LNCaP clone FGC (cell line): ENCODE data around the gene GPD1L.
"Not testable (repeated sequence)": the region's sequence is repeated elsewhere in the genome, so short reads cannot be mapped to it uniquely, and the experiment has no call there.

Source experiments
- DNase-seq: peaks from one replicate; pipeline ENCODE4 v3.0.0-alpha.2; 2011; ENCODE audit warnings: low read depth
- H3K4me3 ChIP-seq: 2 replicates; pipeline ENCODE4 v1.5.1; 2011; ENCODE audit warnings: mild to moderate bottlenecking, low read depth, low read length, control low read depth
- TF ChIP-seq, protein P1 (sequence below): IDR thresholded peaks from 2 replicates; pipeline ENCODE4 v1.5.1; 2012; ENCODE audit warnings: mild to moderate bottlenecking; ENCODE audit not compliant: control insufficient read depth, insufficient read depth; ENCODE audit errors: extremely low read depth

GPD1L gene

DNA sequence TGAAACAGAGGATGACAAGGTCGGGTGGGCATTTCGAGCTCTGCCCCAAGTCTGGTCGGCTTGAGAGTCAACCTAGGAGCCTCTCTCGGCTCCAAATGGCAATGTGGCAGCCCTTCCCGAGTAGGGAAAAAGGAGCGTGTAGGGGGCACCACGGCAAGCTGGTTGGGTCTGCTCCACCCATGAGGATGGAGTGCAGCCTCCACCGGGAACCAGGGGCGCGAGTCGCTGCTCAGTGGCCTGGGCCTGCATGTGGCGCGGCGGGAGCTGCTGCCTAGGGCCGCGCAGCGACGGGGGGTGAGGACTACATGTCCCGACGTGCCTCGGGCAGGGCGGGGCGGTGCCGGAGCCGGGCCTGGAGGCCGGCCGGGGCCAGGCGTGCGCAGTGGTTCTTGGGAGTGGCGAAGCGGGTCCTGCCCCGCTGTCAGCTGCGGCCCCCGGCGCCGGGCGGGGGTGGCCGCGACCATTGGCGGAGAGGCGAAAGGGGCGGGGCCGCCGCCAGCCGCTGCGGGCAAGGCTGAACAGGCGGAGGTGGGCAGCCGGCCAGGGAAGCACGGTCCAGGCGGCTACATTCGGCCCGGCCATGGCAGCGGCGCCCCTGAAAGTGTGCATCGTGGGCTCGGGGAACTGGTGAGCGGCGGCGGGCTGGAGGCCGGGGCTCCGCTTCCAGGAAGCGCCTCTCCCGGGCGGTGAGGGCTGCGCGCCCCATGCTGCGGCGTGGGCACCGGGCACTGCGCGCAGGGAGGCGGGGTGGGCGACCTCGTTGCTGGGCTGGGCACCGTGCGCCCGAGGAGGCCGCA, at the start of gene GPD1L:
Gene GPD1L, plus strand, starts transcription at position 489 of the 797 bp plus-strand sequence. Its CDS starts 92 bp downstream, at position 581.
- TF ChIP-seq, protein P1, sequence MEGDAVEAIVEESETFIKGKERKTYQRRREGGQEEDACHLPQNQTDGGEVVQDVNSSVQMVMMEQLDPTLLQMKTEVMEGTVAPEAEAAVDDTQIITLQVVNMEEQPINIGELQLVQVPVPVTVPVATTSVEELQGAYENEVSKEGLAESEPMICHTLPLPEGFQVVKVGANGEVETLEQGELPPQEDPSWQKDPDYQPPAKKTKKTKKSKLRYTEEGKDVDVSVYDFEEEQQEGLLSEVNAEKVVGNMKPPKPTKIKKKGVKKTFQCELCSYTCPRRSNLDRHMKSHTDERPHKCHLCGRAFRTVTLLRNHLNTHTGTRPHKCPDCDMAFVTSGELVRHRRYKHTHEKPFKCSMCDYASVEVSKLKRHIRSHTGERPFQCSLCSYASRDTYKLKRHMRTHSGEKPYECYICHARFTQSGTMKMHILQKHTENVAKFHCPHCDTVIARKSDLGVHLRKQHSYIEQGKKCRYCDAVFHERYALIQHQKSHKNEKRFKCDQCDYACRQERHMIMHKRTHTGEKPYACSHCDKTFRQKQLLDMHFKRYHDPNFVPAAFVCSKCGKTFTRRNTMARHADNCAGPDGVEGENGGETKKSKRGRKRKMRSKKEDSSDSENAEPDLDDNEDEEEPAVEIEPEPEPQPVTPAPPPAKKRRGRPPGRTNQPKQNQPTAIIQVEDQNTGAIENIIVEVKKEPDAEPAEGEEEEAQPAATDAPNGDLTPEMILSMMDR: no peak
- DNase-seq: peak; percentile 74
- peak within 1 kb of the TSS; percentile 66 for H3K4me3 ChIP-seq

DNA sequence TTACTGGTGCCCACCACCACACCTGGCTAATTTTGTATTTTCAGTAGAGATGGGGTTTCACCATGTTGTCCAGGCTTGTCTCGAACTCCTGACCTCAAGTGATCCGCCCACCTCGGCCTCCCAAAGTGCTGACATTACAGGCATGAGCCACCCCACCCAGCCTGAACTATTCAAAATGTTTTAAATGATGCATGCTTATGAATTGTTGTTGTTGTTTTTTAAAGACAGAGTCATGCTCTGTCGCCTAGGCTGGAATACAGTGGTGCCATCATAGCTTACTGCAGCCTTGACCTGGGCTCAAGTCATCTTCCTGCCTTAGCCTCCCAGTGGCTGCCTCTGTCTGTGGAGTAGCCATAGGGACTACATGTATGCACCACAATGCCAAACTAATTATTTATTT, 48.0 kb upstream of the GPD1L start:
- H3K4me3 ChIP-seq, DNase-seq: not testable (repeated sequence)

DNA sequence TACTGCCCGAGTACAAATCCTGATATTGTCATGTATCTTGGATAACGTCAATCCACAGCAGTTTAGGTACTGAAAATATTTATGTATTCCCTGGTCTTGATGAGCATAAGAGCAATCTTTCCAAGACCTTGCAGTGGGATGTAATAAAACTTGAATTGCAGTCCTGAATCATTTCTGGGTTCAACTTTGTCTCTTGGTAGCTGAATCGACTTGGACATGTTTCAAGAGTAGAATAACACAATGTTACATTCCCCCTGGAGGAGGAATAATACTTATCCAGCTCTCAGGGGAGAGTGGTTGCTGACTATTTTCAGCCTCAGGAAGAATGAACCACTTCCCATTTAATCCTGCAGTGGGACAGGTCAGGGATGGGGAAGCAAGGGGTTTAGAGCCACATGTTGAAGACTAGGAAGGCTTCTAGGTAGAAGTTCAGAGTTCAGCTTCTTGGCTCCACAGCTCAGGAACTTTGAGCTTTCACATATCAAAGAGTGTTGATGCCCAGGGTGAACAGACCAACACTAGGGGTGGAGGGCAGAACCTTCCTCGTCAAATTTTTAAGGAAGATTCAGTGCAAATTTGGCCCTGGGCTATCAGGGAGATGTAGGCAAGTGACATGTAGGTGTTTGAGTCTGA, 43.4 kb upstream of the GPD1L start:
- H3K4me3 ChIP-seq: no peak overlapping the region
- TF ChIP-seq, protein P1: no peak

DNA sequence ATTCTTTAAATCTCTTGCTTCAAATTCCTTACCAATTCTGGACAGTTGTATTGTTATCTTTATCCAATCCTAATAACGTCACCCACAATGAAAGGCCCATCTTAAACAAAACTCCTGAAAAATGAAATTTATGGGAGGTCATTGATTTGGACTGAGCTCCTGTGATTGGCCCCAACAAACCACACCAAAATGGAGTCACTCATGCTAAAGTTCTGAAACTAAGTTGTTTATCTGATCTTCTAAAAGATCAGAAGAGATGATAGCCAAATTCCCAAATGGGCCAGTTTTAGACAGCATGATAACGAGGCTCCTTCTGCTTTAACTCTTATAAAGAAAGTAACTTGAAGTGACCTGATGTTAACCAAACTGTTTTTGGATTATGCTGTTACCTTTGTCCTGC, 39.7 kb upstream of the GPD1L start:
- H3K4me3 ChIP-seq: no peak overlapping the region
- TF ChIP-seq, protein P1: no peak
- DNase-seq: no peak

More for the DNA sequence above, 43.4 kb upstream of the GPD1L start:
- DNase-seq: no peak

DNA sequence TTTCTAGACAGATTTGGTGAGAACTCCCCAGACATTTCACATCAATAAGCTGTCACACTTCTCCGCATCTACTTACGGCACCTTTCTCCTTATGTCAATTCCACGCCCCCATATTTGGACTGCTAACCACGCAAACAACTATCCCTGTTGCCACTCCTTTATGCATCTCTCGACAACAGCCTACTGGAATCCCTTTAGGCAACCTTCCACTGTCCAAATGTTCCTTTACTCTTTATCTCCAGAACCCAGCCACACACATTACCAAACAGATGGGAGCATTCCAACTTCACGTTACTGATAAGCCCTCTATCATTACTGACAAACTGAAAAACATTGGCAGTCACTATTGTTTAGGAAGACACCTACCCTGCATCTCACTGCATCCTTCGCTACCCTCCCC, 32.2 kb upstream of the GPD1L start:
- DNase-seq, H3K4me3 ChIP-seq: not testable (repeated sequence)

DNA sequence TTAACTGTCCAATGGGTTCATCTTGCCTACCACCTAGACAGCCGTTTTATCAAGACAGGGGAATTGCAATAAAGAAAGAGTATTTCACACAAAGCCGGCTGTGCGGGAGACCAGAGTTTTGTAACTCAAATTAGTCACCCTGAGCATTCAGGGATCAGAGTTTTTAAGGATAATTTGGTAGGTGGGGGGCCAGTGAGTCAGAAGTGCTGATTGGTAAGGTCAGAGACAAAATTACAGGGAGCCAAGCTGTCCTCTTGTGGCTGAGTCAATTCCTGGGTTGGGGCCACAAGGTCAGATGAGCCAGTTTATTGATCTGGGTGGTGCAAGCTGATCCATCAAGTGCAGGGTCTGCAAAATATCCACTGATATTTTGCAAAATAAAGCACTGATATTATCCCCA, 29.9 kb upstream of the GPD1L start:
- no peak for DNase-seq

DNA sequence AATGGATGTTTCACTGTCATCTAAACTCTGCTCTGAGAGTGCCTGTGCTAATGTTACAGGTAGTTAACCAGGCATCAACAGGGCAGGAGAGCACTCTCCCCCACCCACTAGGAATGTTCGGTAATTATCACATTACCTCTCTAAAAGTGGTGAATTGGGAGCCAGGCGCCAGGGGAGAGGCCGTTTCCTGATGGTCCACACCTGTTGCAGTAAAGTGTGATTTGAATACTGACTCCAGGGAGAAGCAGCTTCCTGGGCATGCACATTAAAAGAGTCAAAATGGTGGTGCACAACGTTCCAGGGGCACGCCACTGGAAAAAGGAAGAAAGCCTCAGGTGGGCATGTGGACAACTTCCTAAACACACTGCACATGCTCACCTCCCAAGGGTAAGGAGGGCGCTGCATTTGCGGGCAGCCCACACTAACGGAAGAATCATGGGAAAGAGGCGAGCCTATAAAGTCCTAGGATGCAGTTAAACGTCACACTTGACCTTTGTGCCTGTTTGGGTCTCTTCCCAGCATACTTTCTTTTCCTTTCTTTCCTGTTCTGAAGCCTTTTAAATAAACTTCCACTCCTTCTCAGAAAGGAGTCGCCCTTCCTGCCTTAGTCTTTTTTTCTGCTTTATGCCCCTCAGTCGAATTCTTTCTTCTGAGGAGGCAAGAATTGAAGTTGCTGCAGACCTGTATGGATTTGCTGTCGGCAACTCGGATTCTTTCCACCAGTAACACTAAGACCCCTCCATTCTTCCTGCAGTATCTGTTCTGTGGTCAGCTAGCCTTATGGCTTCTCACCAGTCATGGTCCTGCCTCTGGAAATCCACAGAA, 28.9 kb upstream of the GPD1L start:
- TF ChIP-seq, protein P1: no peak
- no peak overlapping the region for H3K4me3 ChIP-seq
- no peak for DNase-seq

More for the DNA sequence above, 29.9 kb upstream of the GPD1L start:
- TF ChIP-seq, protein P1: no peak
- no peak overlapping the region for H3K4me3 ChIP-seq
